ENCODE results near the gene CDKN2A.
"Not testable (repeated sequence)": the region's sequence is repeated elsewhere in the genome, so short reads cannot be mapped to it uniquely, and the experiment has no call there.

The CDKN2A gene

GRCh38 chr9:21982861-21983560, 11.2 kb downstream of the CDKN2A start:
- FAIRE-seq (no peak), DNase-seq (ENCODE audit: low spot score) (no peak)

- DNase-seq (ENCODE audit: low spot score) (no peak), FAIRE-seq (no peak)
Observed at GRCh38 chr9:21982391-21982790, 11.8 kb downstream of the CDKN2A start.

GRCh38 chr9:21976334-21976875, 17.8 kb downstream of the CDKN2A start:
- DNase-seq (ENCODE audit: low spot score): no peak

GRCh38 chr9:21974722-21975409, 19.3 kb downstream of the CDKN2A start:
- FAIRE-seq (no peak), DNase-seq (ENCODE audit: low spot score) (no peak)

More at GRCh38 chr9:21976334-21976875, 17.8 kb downstream of the CDKN2A start:
- FAIRE-seq: no peak

GRCh38 chr9:21974343-21974721, 19.9 kb downstream of the CDKN2A start:
- DNase-seq (ENCODE audit: low spot score): no peak
- no peak for FAIRE-seq

GRCh38 chr9:21972361-21972760, 21.8 kb downstream of the CDKN2A start:
- DNase-seq (ENCODE audit: low spot score): no peak
- FAIRE-seq: no peak

- no peak for DNase-seq (ENCODE audit: low spot score)
- no peak for FAIRE-seq
Observed at GRCh38 chr9:21970800-21971640, 23.2 kb downstream of the CDKN2A start.

GRCh38 chr9:21969951-21970799, 24.0 kb downstream of the CDKN2A start:
- DNase-seq (ENCODE audit: low spot score) (no peak), FAIRE-seq (no peak)

GRCh38 chr9:21969011-21969940, 24.9 kb downstream of the CDKN2A start:
- DNase-seq (ENCODE audit: low spot score): no peak
- FAIRE-seq: no peak

GRCh38 chr9:21968331-21969010, 25.7 kb downstream of the CDKN2A start:
- DNase-seq (ENCODE audit: low spot score) (no peak), FAIRE-seq (no peak)

- FAIRE-seq: no peak
- DNase-seq (ENCODE audit: low spot score): no peak
Observed at GRCh38 chr9:21967702-21968101, 26.5 kb downstream of the CDKN2A start.

GRCh38 chr9:21967169-21967568, 27.0 kb downstream of the CDKN2A start:
- DNase-seq (ENCODE audit: low spot score) (no peak), FAIRE-seq (no peak)

GRCh38 chr9:21966140-21966851, 27.9 kb downstream of the CDKN2A start:
- no peak for FAIRE-seq
- DNase-seq (ENCODE audit: low spot score): no peak

GRCh38 chr9:21965401-21965951, 28.7 kb downstream of the CDKN2A start:
- DNase-seq (ENCODE audit: low spot score) (no peak), FAIRE-seq (no peak)

GRCh38 chr9:21964925-21965385, 29.2 kb downstream of the CDKN2A start:
- no peak for FAIRE-seq
- DNase-seq (ENCODE audit: low spot score): no peak

GRCh38 chr9:21961569-21961968, 32.6 kb downstream of the CDKN2A start:
- FAIRE-seq (no peak), DNase-seq (ENCODE audit: low spot score) (no peak)

- FAIRE-seq; DNase-seq (ENCODE audit: low spot score): not testable (repeated sequence)
Observed at GRCh38 chr9:21959268-21959667, 34.9 kb downstream of the CDKN2A start.

GRCh38 chr9:21958833-21959232, 35.4 kb downstream of the CDKN2A start:
- FAIRE-seq (no peak), DNase-seq (ENCODE audit: low spot score) (no peak)
